Measurements from ENCODE around the gene KLHDC7A. TPM values are rescaled to one million over a fixed set of nuclear protein-coding genes. Genes with fewer than 3 reads are reported as not detected.

The KLHDC7A gene
- total RNA-seq, 1 experiment from 2014 or later: not detected

GRCh38 chr1:18532390-18533170 is 51.9 kb downstream of the KLHDC7A start:
- Histone ChIP-seq H2AFZ (ENCODE audit: low read length) (no peak overlapping the region), H3K4me2 (ENCODE audit: low read length) (no peak overlapping the region), H4K20me1 (ENCODE audit: low read length) (no peaks in the 10 kb centered on the region), H3K27ac (ENCODE audit: low read length) (no peak overlapping the region), H3K27me3 (ENCODE audit: low read length) (peaks cover 55% of the 10 kb centered on the region), H3K4me3 (ENCODE audit: low read length) (no peak overlapping the region), H3F3A (ENCODE audit: low read length, unreplicated experiment) (no peaks in the 10 kb centered on the region), H3K9me2 (replicated peaks; ENCODE audit: low read length) (no peaks in the 10 kb centered on the region), H3K9ac (ENCODE audit: low read length) (no peak overlapping the region), H3K9me3 (ENCODE audit: low read length) (no peaks in the 10 kb centered on the region), H3K36me3 (ENCODE audit: low read depth, low read length) (no peaks in the 10 kb centered on the region), H3K4me1 (ENCODE audit: insufficient read depth, low read length) (no peaks in the 10 kb centered on the region), H3K79me2 (ENCODE audit: low read length) (no peaks in the 10 kb centered on the region)
- ChIA-PET CTCF (no interaction called here), POLR2A (ENCODE audit: unreplicated experiment) (no interaction called here)
- TF ChIP-seq EZH2phosphoT487 (IDR thresholded peaks at IDR 0.05; ENCODE audit: borderline replicate concordance, low read length) (no peak), EZH2 (IDR thresholded peaks at IDR 0.05; ENCODE audit: low read length, unreplicated experiment) (no peak), CTCF (conservative IDR thresholded peaks at IDR 0.05; ENCODE audit: low read depth, low read length) (no peak)
- no TSS peak for BruUV-seq (replicated peaks)
- DNase-seq (no peak), ATAC-seq (no peak)
- intact Hi-C loops (cut with micrococcal nuclease): no loop called here

DNA sequence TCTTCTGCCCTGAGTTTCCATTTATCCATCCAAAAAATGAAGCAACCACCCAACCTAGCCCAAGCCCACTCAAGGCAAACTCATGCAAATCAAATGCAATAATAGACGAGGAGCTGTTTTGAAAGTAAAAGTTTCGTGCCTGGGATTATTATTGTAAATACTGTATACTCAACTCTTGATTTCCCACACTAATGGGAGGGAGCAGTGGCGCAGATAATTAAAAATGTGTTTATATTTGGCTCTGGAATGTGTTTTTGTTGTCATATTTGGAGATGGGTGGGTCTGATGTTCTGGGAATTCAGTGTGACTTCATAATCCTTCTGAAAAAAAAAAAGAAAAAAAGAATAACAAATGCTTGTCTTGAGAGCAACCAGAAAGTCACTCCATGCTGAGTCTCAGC is 52.5 kb downstream of the KLHDC7A start:
- Histone ChIP-seq H2AFZ (ENCODE audit: low read length) (no peak overlapping the region), H3K27ac (ENCODE audit: low read length) (no peak overlapping the region), H4K20me1 (ENCODE audit: low read length) (no peaks in the 10 kb centered on the region), H3K27me3 (ENCODE audit: low read length) (peaks cover 60% of the 10 kb centered on the region), H3K9me2 (replicated peaks; ENCODE audit: low read length) (no peaks in the 10 kb centered on the region), H3K4me1 (ENCODE audit: insufficient read depth, low read length) (no peaks in the 10 kb centered on the region), H3F3A (ENCODE audit: low read length, unreplicated experiment) (no peaks in the 10 kb centered on the region), H3K9ac (ENCODE audit: low read length) (no peak overlapping the region), H3K36me3 (ENCODE audit: low read depth, low read length) (no peaks in the 10 kb centered on the region), H3K9me3 (ENCODE audit: low read length) (no peaks in the 10 kb centered on the region), H3K79me2 (ENCODE audit: low read length) (no peaks in the 10 kb centered on the region), H3K4me2 (ENCODE audit: low read length) (no peak overlapping the region), H3K4me3 (ENCODE audit: low read length) (no peak overlapping the region)
- ATAC-seq (no peak), DNase-seq (no peak)
- CTCF ChIA-PET: no interaction called here
- intact Hi-C loops (cut with micrococcal nuclease): no loop called here
- POLR2A ChIA-PET (ENCODE audit: unreplicated experiment): no interaction called here
- TF ChIP-seq CTCF (conservative IDR thresholded peaks at IDR 0.05; ENCODE audit: low read depth, low read length) (no peak), EZH2phosphoT487 (IDR thresholded peaks at IDR 0.05; ENCODE audit: borderline replicate concordance, low read length) (no peak), EZH2 (IDR thresholded peaks at IDR 0.05; ENCODE audit: low read length, unreplicated experiment) (no peak)
- no TSS peak for BruUV-seq (replicated peaks)

DNA sequence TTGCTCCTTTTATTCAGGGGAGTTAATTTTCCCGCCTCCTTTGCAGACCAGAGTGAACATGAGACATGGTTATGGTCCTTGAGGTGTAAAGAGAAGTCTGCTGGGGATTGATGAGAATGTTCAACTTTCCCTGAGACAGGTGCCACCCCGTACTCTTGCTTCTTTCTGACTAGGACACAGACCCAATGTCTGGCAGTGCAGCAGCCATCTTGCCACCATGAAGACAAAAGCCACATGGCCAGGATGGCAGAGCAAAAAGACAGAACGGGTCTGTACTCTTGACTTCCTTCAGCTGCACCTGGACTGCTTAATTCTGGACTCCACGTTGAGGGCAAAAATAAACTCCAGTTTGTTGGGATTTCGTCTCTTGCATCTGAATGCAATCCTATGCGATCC is 54.1 kb downstream of the KLHDC7A start:
- Histone ChIP-seq H3K9ac (ENCODE audit: low read length) (no peak overlapping the region), H3K27me3 (ENCODE audit: low read length) (peaks cover 67% of the 10 kb centered on the region), H3K4me3 (ENCODE audit: low read length) (no peak overlapping the region), H3K9me3 (ENCODE audit: low read length) (no peaks in the 10 kb centered on the region), H3F3A (ENCODE audit: low read length, unreplicated experiment) (no peaks in the 10 kb centered on the region), H3K36me3 (ENCODE audit: low read depth, low read length) (no peaks in the 10 kb centered on the region), H3K9me2 (replicated peaks; ENCODE audit: low read length) (no peaks in the 10 kb centered on the region), H3K4me2 (ENCODE audit: low read length) (no peak overlapping the region), H3K79me2 (ENCODE audit: low read length) (no peaks in the 10 kb centered on the region), H3K27ac (ENCODE audit: low read length) (no peak overlapping the region), H4K20me1 (ENCODE audit: low read length) (no peaks in the 10 kb centered on the region), H2AFZ (ENCODE audit: low read length) (no peak overlapping the region), H3K4me1 (ENCODE audit: insufficient read depth, low read length) (no peaks in the 10 kb centered on the region)
- no peak for ATAC-seq
- no TSS peak for BruUV-seq (replicated peaks)
- POLR2A ChIA-PET (ENCODE audit: unreplicated experiment): no interaction called here
- CTCF ChIA-PET: no interaction called here
- TF ChIP-seq EZH2 (IDR thresholded peaks at IDR 0.05; ENCODE audit: low read length, unreplicated experiment) (no peak), CTCF (conservative IDR thresholded peaks at IDR 0.05; ENCODE audit: low read depth, low read length) (no peak), EZH2phosphoT487 (IDR thresholded peaks at IDR 0.05; ENCODE audit: borderline replicate concordance, low read length) (no peak)
- intact Hi-C loops (cut with micrococcal nuclease): no loop called here
- no peak for DNase-seq

All from PC-3 (cell line).